ENCODE results near the gene CASP12. TPM values are rescaled to one million over a fixed set of nuclear protein-coding genes. Genes with fewer than 3 reads are reported as not detected.

Gene CASP12
- total and polyA plus RNA-seq, 9 of the 15 experiments (the other 6 are each of a cell fraction or from before 2014, with no cell fraction given) = not detected

DNA sequence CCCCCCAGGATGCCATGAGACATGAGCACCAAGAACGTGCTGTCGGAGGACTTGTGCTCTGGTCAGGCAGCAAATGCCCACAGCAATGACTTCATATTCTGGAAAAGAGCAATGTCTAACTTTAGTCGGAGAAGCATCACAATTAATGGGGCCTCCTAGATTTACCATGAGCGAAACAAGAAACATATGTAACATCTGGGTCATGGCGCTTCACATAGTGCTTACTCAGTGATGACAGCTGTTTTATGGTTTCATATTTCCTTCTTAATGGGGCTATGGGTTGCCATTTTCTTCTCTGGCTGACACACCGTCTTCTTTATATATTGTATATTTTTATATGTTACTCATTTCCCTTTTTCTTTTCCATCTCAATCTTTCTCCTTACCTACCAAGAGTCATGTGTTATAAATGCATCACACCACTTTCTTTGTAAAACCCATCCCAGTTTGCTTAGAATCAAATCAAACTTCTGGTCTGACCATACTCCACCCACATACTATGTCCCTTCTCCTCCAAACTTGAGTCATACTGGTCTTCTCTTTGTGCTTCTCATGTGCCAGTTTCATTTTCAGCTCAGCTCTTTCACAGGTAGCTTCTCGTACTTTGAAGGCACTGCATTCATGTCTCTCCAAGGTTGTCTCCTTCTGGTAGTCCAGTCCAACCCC lies 9.4 kb upstream of the CASP12 start:
- intact Hi-C loops (cut with micrococcal nuclease) (no loop called here), in situ Hi-C loops (cut with MboI) (no loop called here)
- TF ChIP-seq, protein P1, sequence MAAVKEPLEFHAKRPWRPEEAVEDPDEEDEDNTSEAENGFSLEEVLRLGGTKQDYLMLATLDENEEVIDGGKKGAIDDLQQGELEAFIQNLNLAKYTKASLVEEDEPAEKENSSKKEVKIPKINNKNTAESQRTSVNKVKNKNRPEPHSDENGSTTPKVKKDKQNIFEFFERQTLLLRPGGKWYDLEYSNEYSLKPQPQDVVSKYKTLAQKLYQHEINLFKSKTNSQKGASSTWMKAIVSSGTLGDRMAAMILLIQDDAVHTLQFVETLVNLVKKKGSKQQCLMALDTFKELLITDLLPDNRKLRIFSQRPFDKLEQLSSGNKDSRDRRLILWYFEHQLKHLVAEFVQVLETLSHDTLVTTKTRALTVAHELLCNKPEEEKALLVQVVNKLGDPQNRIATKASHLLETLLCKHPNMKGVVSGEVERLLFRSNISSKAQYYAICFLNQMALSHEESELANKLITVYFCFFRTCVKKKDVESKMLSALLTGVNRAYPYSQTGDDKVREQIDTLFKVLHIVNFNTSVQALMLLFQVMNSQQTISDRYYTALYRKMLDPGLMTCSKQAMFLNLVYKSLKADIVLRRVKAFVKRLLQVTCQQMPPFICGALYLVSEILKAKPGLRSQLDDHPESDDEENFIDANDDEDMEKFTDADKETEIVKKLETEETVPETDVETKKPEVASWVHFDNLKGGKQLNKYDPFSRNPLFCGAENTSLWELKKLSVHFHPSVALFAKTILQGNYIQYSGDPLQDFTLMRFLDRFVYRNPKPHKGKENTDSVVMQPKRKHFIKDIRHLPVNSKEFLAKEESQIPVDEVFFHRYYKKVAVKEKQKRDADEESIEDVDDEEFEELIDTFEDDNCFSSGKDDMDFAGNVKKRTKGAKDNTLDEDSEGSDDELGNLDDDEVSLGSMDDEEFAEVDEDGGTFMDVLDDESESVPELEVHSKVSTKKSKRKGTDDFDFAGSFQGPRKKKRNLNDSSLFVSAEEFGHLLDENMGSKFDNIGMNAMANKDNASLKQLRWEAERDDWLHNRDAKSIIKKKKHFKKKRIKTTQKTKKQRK (IDR thresholded peaks at IDR 0.05; ENCODE audit: borderline replicate concordance, low read depth, low read length) = no peak
- TF ChIP-seq, protein P2, sequence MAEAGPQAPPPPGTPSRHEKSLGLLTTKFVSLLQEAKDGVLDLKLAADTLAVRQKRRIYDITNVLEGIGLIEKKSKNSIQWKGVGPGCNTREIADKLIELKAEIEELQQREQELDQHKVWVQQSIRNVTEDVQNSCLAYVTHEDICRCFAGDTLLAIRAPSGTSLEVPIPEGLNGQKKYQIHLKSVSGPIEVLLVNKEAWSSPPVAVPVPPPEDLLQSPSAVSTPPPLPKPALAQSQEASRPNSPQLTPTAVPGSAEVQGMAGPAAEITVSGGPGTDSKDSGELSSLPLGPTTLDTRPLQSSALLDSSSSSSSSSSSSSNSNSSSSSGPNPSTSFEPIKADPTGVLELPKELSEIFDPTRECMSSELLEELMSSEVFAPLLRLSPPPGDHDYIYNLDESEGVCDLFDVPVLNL (CRISPR knock-in tag; IDR thresholded peaks at IDR 0.05; ENCODE audit: low read depth) = no peak
- TF ChIP-seq ZNF717 (CRISPR knock-in tag; IDR thresholded peaks at IDR 0.05) (no peak), ZKSCAN1 (IDR thresholded peaks at IDR 0.05; ENCODE audit: low read depth, low read length) (no peak), CBX1 (IDR thresholded peaks at IDR 0.05; ENCODE audit: low read depth) (no peak), ZNF212 (CRISPR knock-in tag; IDR thresholded peaks at IDR 0.05) (no peak), ZNF699 (CRISPR knock-in tag; IDR thresholded peaks at IDR 0.05; ENCODE audit: insufficient replicate concordance) (no peak), MAFG (tag; conservative IDR thresholded peaks at IDR 0.05) (no peak), SIRT6 (IDR thresholded peaks at IDR 0.05; ENCODE audit: low read depth, low read length) (no peak), ZNF695 (CRISPR knock-in tag; IDR thresholded peaks at IDR 0.05) (no peak), ZNF79 (CRISPR knock-in tag; IDR thresholded peaks at IDR 0.05; ENCODE audit: low read depth) (no peak), PHB (CRISPR knock-in tag; IDR thresholded peaks at IDR 0.05) (no peak)
- TF ChIP-seq, protein P3, sequence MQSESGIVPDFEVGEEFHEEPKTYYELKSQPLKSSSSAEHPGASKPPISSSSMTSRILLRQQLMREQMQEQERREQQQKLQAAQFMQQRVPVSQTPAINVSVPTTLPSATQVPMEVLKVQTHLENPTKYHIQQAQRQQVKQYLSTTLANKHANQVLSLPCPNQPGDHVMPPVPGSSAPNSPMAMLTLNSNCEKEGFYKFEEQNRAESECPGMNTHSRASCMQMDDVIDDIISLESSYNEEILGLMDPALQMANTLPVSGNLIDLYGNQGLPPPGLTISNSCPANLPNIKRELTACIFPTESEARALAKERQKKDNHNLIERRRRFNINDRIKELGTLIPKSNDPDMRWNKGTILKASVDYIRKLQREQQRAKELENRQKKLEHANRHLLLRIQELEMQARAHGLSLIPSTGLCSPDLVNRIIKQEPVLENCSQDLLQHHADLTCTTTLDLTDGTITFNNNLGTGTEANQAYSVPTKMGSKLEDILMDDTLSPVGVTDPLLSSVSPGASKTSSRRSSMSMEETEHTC (IDR thresholded peaks at IDR 0.05) = no peak
- TF ChIP-seq, protein P4, sequence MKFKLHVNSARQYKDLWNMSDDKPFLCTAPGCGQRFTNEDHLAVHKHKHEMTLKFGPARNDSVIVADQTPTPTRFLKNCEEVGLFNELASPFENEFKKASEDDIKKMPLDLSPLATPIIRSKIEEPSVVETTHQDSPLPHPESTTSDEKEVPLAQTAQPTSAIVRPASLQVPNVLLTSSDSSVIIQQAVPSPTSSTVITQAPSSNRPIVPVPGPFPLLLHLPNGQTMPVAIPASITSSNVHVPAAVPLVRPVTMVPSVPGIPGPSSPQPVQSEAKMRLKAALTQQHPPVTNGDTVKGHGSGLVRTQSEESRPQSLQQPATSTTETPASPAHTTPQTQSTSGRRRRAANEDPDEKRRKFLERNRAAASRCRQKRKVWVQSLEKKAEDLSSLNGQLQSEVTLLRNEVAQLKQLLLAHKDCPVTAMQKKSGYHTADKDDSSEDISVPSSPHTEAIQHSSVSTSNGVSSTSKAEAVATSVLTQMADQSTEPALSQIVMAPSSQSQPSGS (CRISPR knock-in tag; IDR thresholded peaks at IDR 0.05) = no peak
- TF ChIP-seq, protein P5, sequence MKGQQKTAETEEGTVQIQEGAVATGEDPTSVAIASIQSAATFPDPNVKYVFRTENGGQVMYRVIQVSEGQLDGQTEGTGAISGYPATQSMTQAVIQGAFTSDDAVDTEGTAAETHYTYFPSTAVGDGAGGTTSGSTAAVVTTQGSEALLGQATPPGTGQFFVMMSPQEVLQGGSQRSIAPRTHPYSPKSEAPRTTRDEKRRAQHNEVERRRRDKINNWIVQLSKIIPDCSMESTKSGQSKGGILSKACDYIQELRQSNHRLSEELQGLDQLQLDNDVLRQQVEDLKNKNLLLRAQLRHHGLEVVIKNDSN (CRISPR knock-in tag; IDR thresholded peaks at IDR 0.05) = no peak
- Histone ChIP-seq H2AFZ (ENCODE audit: low read depth, low read length) (no peak overlapping the region), H3K9ac (ENCODE audit: insufficient read depth in 1 of 2, low read depth in 2 of 2, low read length in 2 of 2) (no peak overlapping the region), H3K4me1 (replicated peaks in 1 of 2; ENCODE audit: control insufficient read depth in 2 of 2, insufficient read depth in 2 of 2, low read length in 2 of 2) (no peaks in the 10 kb centered on the region), H3K27me3 (ENCODE audit: control insufficient read depth in 2 of 2, insufficient read depth in 2 of 2, low read length in 2 of 2) (no peaks in the 10 kb centered on the region), H3K79me2 (ENCODE audit: control insufficient read depth, insufficient read depth, low read length) (no peaks in the 10 kb centered on the region), H3K36me3 (ENCODE audit: control insufficient read depth, insufficient read depth, low read length) (no peaks in the 10 kb centered on the region), H3K9me1 (ENCODE audit: control insufficient read depth, insufficient read depth, low read length) (no peaks in the 10 kb centered on the region), H3K27ac (ENCODE audit: extremely low read depth, low read depth, low read length) (no peak overlapping the region), H4K20me1 (replicated peaks; ENCODE audit: control insufficient read depth, insufficient read depth, low read length) (no peaks in the 10 kb centered on the region), H3K9me3 (replicated peaks; ENCODE audit: control insufficient read depth, insufficient read depth, low read depth, low read length) (no peaks in the 10 kb centered on the region), H3K4me3 (no peak overlapping the region), H3K4me2 (ENCODE audit: insufficient read depth, low read length) (no peak overlapping the region)
- FAIRE-seq = no peak
- 0% methylated on average over 7 of the region's 7 CpGs for WGBS (ENCODE audit: insufficient coverage, low coverage, missing lambda C conversion rate)
- CTCF ChIA-PET (ENCODE audit: low intra/inter-chr PET ratio) = no interaction called here
- ATAC-seq = no peak
- BruUV-seq (replicated peaks) = no TSS peak
- POLR2A ChIA-PET = no interaction called here
- DNase-seq (ENCODE audit: extremely low read depth in 1 of 4, low spot score in 3 of 4) = no peak
